Kidney epithelial cell (primary cell): ENCODE data around the gene SYCP2. TPM values are rescaled to one million over a fixed set of nuclear protein-coding genes. Genes with fewer than 3 reads are reported as not detected.

Experiments
- DNase-seq: peaks from one replicate; pipeline ENCODE4 v3.0.0-alpha.2; 2010; ENCODE audit warnings: low read depth
- H3K27me3 ChIP-seq: 2 replicates; pipeline ENCODE4 v1.6.0; 2011; ENCODE audit warnings: low read length; ENCODE audit not compliant: control insufficient read depth, insufficient read depth
- H3K36me3 ChIP-seq: 2 replicates; pipeline ENCODE4 v1.5.1; 2011; ENCODE audit warnings: low read length; ENCODE audit not compliant: control insufficient read depth, insufficient read depth
- H3K4me3 ChIP-seq: 2 replicates; pipeline ENCODE4 v1.5.1; 2011; ENCODE audit warnings: low read depth, mild to moderate bottlenecking, control low read depth, low read length
- total RNA-seq: library from RNA; depleted of rRNA; stranded (reverse); fragments of >200 nt; gene quantifications from 2 replicates; pipeline ENCODE4 v1.2.3, GENCODE V29; 2015
- TF ChIP-seq, protein P1 (sequence below): IDR thresholded peaks from 2 replicates; pipeline ENCODE4 v1.5.1; 2011; ENCODE audit warnings: mild to moderate bottlenecking, moderate library complexity, low read length, control low read depth, inconsistent platforms; ENCODE audit not compliant: insufficient read depth, poor library complexity, severe bottlenecking

Gene SYCP2
- total RNA-seq, 1 donor from 2014 or later = 1.0 TPM

DNA sequence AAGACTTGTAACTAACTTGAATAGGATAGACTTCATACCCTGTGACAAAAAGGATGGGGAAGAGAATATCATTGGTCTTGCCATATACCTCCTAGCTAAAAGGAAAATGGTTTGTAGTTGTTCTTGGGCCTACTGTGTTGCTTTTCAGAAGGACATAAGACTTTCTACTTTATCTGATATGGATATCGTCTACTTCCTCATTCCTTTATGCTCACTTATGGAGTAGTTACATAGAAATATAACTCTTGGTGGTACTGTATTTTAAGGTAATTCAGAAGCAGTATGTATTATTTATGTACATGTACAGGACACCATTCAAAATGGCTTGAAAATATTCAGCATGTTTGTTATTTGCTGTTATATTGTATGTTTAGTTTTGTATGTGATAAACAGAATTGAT is 14.8 kb upstream of the SYCP2 start:
- Histone ChIP-seq H3K36me3 (no peaks in the 10 kb centered on the region), H3K4me3 (no peak overlapping the region), H3K27me3 (no peaks in the 10 kb centered on the region)
- DNase-seq = no peak
- TF ChIP-seq, protein P1, sequence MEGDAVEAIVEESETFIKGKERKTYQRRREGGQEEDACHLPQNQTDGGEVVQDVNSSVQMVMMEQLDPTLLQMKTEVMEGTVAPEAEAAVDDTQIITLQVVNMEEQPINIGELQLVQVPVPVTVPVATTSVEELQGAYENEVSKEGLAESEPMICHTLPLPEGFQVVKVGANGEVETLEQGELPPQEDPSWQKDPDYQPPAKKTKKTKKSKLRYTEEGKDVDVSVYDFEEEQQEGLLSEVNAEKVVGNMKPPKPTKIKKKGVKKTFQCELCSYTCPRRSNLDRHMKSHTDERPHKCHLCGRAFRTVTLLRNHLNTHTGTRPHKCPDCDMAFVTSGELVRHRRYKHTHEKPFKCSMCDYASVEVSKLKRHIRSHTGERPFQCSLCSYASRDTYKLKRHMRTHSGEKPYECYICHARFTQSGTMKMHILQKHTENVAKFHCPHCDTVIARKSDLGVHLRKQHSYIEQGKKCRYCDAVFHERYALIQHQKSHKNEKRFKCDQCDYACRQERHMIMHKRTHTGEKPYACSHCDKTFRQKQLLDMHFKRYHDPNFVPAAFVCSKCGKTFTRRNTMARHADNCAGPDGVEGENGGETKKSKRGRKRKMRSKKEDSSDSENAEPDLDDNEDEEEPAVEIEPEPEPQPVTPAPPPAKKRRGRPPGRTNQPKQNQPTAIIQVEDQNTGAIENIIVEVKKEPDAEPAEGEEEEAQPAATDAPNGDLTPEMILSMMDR = no peak

DNA sequence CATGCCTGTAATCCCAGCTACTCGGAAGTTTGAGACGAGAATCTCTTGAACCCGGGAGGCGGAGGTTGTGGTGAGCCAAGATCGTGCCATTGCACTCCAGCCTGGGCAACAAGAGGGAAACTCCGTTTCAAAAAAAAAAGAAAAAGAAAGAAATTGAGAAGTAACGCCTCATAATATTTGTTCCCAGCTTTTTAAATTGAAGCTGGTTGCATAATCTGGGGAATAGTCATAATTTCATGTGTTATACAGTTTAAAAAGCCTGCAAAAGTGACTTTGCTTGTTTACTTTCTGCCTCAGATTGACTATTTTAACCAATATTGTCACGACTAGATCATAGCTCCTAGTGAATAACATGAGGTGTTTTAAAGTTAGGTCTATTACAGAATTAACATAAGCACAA is 13.9 kb upstream of the SYCP2 start:
- H3K27me3 ChIP-seq = no peaks in the 10 kb centered on the region
- TF ChIP-seq, protein P1 = no peak
- no peak for DNase-seq
- no peak overlapping the region for H3K4me3 ChIP-seq
- no peaks in the 10 kb centered on the region for H3K36me3 ChIP-seq

DNA sequence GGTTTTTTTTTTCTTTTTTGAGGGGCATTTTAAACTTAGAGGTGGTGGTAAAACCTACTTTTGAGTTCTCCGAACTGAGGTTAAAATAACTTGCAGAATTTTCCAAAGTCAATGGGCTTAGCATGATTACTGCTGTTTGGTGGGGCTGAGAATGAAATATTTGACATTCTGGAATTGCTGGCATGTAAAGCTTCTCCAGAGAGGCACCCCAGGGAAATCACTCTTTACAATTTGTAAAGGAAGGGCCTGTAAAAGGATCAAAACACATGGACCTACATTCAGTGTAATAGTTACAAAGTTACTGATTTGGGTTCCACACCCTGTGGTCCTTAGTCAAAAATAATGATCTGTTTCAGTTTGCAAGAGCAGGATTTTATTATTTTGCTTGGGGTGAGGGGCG is 12.3 kb upstream of the SYCP2 start:
- Histone ChIP-seq H3K36me3 (no peaks in the 10 kb centered on the region), H3K27me3 (no peaks in the 10 kb centered on the region), H3K4me3 (no peak overlapping the region)
- TF ChIP-seq, protein P1 = no peak
- no peak for DNase-seq

DNA sequence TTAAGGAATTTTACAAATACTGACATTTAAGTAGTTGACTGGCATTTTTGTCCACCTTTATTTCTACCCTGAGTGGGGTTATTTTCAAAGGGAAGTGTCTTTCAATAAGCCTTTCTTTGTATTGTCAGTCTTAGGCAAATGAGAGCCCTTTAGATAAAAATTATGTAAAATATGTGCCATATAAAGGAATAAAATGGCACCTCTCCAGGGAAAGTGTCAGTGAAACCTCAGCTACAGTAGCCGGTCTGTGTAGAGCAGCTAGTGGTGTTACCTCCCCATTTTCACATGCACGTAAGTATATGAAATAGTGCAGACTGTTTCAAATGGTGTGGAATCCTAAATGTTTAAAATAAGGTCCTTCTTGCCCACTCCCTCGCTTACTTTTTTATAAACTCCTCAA is 11.7 kb upstream of the SYCP2 start:
- H3K36me3 ChIP-seq = no peaks in the 10 kb centered on the region
- no peaks in the 10 kb centered on the region for H3K27me3 ChIP-seq
- H3K4me3 ChIP-seq = no peak overlapping the region
- DNase-seq = no peak
- TF ChIP-seq, protein P1 = no peak

DNA sequence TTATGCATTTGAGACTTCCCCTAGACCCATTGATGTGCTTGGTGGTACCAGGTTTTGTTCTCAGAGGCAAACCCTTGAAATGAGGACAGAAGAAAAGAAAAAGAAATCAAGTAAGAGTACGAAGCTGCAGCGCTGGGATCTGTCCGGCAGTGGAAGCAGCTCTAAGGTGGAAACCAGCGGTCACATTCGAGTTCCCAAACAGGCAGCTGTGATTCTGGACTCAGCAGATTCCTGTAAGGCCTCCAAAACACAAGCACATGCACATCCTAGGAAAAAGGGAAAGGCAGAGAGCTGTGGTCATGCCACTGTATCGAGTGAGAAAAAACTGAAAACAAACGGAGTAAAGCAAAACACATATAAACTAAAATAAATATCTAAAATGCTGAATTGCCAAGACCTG is 11.3 kb upstream of the SYCP2 start:
- DNase-seq = no peak
- Histone ChIP-seq H3K27me3 (no peaks in the 10 kb centered on the region), H3K4me3 (no peak overlapping the region), H3K36me3 (no peaks in the 10 kb centered on the region)
- TF ChIP-seq, protein P1 = no peak

DNA sequence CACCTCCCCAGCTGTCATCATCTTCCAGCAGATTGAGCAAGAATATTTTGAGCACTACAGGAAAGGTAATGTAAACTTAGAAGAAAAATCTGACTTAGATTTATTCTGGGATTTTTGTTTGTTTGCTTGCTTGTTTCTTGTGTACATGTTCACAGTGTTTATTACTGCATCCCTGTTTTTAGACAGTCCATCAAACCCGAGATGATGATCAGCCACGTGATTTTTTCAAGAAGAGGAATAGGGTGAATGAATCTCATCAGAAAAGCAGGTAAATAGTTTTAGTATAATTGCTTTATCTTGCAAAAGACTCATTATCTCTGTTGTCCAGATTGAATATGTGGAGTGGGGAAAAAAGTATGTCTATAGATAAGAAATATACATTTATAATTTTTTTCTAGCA is 8.8 kb upstream of the SYCP2 start:
- DNase-seq = no peak
- TF ChIP-seq, protein P1 = no peak
- Histone ChIP-seq H3K27me3 (no peaks in the 10 kb centered on the region), H3K4me3 (no peak overlapping the region), H3K36me3 (no peaks in the 10 kb centered on the region)
